Measurements from ENCODE around the gene WHAMM.

The WHAMM gene, protein sequence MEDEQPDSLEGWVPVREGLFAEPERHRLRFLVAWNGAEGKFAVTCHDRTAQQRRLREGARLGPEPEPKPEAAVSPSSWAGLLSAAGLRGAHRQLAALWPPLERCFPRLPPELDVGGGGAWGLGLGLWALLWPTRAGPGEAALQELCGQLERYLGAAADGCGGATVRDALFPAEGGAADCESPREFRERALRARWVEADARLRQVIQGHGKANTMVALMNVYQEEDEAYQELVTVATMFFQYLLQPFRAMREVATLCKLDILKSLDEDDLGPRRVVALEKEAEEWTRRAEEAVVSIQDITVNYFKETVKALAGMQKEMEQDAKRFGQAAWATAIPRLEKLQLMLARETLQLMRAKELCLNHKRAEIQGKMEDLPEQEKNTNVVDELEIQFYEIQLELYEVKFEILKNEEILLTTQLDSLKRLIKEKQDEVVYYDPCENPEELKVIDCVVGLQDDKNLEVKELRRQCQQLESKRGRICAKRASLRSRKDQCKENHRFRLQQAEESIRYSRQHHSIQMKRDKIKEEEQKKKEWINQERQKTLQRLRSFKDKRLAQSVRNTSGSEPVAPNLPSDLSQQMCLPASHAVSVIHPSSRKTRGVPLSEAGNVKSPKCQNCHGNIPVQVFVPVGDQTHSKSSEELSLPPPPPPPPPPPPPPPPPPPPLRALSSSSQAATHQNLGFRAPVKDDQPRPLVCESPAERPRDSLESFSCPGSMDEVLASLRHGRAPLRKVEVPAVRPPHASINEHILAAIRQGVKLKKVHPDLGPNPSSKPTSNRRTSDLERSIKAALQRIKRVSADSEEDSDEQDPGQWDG

DNA sequence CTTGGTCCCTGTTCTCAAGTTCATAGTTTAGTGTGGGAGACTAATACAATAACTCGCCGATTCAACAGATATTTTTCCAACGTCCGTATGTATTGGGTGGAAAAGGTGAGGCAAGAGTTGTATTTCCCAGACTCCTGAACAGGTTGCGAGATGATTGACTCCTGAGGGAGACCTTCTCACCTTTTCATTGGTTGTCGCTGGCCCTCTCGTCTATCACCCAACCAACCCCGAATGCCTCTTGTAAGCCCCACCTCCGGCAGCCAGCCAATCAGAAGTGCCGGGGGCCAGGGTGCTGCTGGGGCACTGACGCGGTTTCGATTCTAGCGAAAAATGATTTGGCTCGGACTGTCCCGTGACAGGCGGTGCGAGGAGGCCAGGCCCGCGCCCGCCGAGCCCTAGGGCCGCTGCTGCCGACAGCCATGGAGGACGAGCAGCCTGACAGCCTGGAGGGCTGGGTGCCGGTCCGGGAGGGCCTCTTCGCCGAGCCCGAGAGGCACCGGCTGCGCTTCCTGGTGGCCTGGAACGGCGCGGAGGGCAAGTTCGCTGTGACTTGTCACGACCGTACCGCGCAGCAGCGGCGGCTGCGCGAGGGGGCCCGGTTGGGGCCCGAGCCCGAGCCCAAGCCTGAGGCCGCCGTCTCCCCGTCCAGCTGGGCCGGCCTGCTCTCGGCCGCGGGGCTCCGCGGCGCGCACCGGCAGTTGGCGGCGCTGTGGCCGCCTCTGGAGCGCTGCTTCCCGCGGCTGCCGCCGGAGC, at the start of gene WHAMM:
Gene WHAMM (plus strand): TSS at position 321 of the 753 bp plus-strand sequence. CDS start 99 bp downstream, at position 420.
- peak within 1 kb of the TSS; percentile 90 for H3K27ac ChIP-seq (ENCODE audit: low read length)
- DNase-seq (peak; percentile 95), ATAC-seq (ENCODE audit: insufficient read depth, low read depth) (peak; percentile 98)
- H3K36me3 ChIP-seq (ENCODE audit: insufficient read depth, low read length) = peaks cover 21% of the 10 kb centered on the region
- H3K79me2 ChIP-seq (ENCODE audit: insufficient read depth, low read length) = peaks cover 45% of the 10 kb centered on the region
- H3K4me1 ChIP-seq (ENCODE audit: insufficient read depth, low read length) = peaks cover 26% of the 10 kb centered on the region
- TF ChIP-seq EZH2 (IDR thresholded peaks at IDR 0.05; ENCODE audit: borderline replicate concordance, low read depth, low read length, severe bottlenecking) = no peak
- TF ChIP-seq, protein P1, sequence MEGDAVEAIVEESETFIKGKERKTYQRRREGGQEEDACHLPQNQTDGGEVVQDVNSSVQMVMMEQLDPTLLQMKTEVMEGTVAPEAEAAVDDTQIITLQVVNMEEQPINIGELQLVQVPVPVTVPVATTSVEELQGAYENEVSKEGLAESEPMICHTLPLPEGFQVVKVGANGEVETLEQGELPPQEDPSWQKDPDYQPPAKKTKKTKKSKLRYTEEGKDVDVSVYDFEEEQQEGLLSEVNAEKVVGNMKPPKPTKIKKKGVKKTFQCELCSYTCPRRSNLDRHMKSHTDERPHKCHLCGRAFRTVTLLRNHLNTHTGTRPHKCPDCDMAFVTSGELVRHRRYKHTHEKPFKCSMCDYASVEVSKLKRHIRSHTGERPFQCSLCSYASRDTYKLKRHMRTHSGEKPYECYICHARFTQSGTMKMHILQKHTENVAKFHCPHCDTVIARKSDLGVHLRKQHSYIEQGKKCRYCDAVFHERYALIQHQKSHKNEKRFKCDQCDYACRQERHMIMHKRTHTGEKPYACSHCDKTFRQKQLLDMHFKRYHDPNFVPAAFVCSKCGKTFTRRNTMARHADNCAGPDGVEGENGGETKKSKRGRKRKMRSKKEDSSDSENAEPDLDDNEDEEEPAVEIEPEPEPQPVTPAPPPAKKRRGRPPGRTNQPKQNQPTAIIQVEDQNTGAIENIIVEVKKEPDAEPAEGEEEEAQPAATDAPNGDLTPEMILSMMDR (IDR thresholded peaks at IDR 0.05; ENCODE audit: borderline replicate concordance, extremely low read depth, low read length, poor library complexity, severe bottlenecking) = peak; percentile 24
- H3K4me2 ChIP-seq (ENCODE audit: insufficient read depth, low read length) = peak within 1 kb of the TSS; percentile 66
- peak within 1 kb of the TSS; percentile 88 for H2AFZ ChIP-seq (ENCODE audit: low read depth, low read length)
- no peaks in the 10 kb centered on the region for H3K9me3 ChIP-seq (ENCODE audit: insufficient read depth, low read length, severe bottlenecking)
- peak within 1 kb of the TSS; percentile 95 for H3K9ac ChIP-seq (ENCODE audit: low read depth, low read length)
- no peaks in the 10 kb centered on the region for H3K27me3 ChIP-seq (ENCODE audit: insufficient read depth, low read length, poor library complexity)
- peaks cover 15% of the 10 kb centered on the region; the same call in 1 of the 2 replicates for H4K20me1 ChIP-seq (ENCODE audit: insufficient read depth, low read length)
- peak within 1 kb of the TSS; percentile 95 for H3K4me3 ChIP-seq (ENCODE audit: low read depth in 1 of 2, low read length in 2 of 2)

DNA sequence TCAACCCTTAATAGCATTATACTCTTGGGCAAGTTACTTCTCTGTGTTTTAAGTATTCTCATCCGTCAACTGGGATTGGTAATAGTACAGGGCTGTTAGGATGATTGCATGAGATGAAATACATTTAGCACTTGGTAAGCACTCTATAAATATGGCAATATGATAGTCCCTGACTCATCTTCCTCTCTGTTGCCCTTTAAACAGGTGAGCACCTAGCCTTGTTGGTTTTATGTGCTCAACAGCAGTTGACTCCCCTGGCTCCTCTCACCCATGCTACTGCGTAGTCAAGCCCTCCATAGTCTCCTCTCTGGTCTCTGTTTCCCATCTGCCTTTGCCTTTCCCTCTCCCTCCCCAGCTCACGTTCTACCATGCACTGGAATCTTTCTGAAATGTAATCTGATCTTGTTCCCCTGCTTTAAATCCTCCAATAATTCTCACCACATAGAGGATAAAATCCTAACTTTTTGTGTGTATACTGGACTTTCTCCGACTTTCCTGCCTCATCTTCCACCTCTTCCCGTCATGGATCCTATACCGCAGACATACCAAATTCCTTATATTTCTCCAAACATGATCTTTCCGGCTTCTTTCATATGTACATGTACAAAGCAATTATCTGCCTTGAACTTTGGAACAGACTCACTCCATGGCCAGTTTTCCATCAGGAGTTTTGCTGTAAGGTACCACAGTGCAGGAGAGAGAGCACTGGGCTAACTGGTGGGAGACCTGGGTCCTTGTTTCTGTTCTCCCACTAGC, 45.9 kb upstream of the WHAMM start:
- H3K4me2 ChIP-seq (ENCODE audit: insufficient read depth, low read length) = no peak overlapping the region
- H3K36me3 ChIP-seq (ENCODE audit: insufficient read depth, low read length) = peaks cover 8% of the 10 kb centered on the region; the same call in 1 of the 2 replicates
- H3K9ac ChIP-seq (ENCODE audit: low read depth, low read length) = no peak overlapping the region
- H3K4me1 ChIP-seq (ENCODE audit: insufficient read depth, low read length) = no peaks in the 10 kb centered on the region
- no peaks in the 10 kb centered on the region for H3K79me2 ChIP-seq (ENCODE audit: insufficient read depth, low read length)
- TF ChIP-seq, protein P1 (IDR thresholded peaks at IDR 0.05; ENCODE audit: borderline replicate concordance, extremely low read depth, low read length, poor library complexity, severe bottlenecking) = no peak
- TF ChIP-seq EZH2 (IDR thresholded peaks at IDR 0.05; ENCODE audit: borderline replicate concordance, low read depth, low read length, severe bottlenecking) = no peak
- H3K9me3 ChIP-seq (ENCODE audit: insufficient read depth, low read length, severe bottlenecking) = no peaks in the 10 kb centered on the region
- no peaks in the 10 kb centered on the region; the same call in 1 of the 2 replicates for H4K20me1 ChIP-seq (ENCODE audit: insufficient read depth, low read length)
- no peak overlapping the region for H3K27ac ChIP-seq (ENCODE audit: low read length)
- no peak overlapping the region for H2AFZ ChIP-seq (ENCODE audit: low read depth, low read length)
- no peak for ATAC-seq (ENCODE audit: insufficient read depth, low read depth)
- DNase-seq = no peak
- H3K4me3 ChIP-seq (ENCODE audit: low read depth in 1 of 2, low read length in 2 of 2) = no peak overlapping the region
- H3K27me3 ChIP-seq (ENCODE audit: insufficient read depth, low read length, poor library complexity) = no peaks in the 10 kb centered on the region

DNA sequence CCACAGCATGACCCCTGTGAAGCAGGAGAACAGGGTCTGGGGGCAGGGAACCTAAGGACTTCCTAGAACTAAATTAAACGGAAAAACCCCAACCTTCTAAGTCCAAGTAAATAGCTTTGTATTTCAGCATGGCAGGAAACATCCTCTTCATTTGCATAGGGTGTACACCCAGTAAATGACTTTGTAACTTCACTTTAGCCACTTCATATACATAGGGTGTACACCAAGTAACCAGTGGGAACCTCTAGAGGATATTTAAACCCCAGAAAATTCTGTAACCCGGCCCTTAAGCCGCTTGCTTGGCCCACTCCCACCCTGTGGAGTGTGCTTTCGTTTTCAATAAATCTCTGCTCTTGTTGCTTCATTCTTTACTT, 45.3 kb upstream of the WHAMM start:
- Histone ChIP-seq H3K36me3 (ENCODE audit: insufficient read depth, low read length) (peaks cover 3% of the 10 kb centered on the region; the same call in 1 of the 2 replicates), H3K9ac (ENCODE audit: low read depth, low read length) (no peak overlapping the region), H3K4me1 (ENCODE audit: insufficient read depth, low read length) (no peaks in the 10 kb centered on the region), H3K9me3 (ENCODE audit: insufficient read depth, low read length, severe bottlenecking) (no peaks in the 10 kb centered on the region), H3K79me2 (ENCODE audit: insufficient read depth, low read length) (no peaks in the 10 kb centered on the region), H3K4me2 (ENCODE audit: insufficient read depth, low read length) (no peak overlapping the region), H3K27ac (ENCODE audit: low read length) (no peak overlapping the region), H2AFZ (ENCODE audit: low read depth, low read length) (no peak overlapping the region), H3K27me3 (ENCODE audit: insufficient read depth, low read length, poor library complexity) (no peaks in the 10 kb centered on the region), H4K20me1 (ENCODE audit: insufficient read depth, low read length) (no peaks in the 10 kb centered on the region), H3K4me3 (ENCODE audit: low read depth in 1 of 2, low read length in 2 of 2) (no peak overlapping the region)
- DNase-seq (no peak), ATAC-seq (ENCODE audit: insufficient read depth, low read depth) (no peak)
- TF ChIP-seq, protein P1 (IDR thresholded peaks at IDR 0.05; ENCODE audit: borderline replicate concordance, extremely low read depth, low read length, poor library complexity, severe bottlenecking) = no peak
- TF ChIP-seq EZH2 (IDR thresholded peaks at IDR 0.05; ENCODE audit: borderline replicate concordance, low read depth, low read length, severe bottlenecking) = no peak
